AG08396 (cell line): ENCODE results near the gene PLXNA4.
"Not testable (repeated sequence)": the region's sequence is repeated elsewhere in the genome, so short reads cannot be mapped to it uniquely, and the experiment has no call there.

Experiments
- DNase-seq: peaks from one replicate; pipeline ENCODE4 v3.0.0; 2012; ENCODE audit warnings: low spot score, mixed read lengths

The PLXNA4 gene

DNA sequence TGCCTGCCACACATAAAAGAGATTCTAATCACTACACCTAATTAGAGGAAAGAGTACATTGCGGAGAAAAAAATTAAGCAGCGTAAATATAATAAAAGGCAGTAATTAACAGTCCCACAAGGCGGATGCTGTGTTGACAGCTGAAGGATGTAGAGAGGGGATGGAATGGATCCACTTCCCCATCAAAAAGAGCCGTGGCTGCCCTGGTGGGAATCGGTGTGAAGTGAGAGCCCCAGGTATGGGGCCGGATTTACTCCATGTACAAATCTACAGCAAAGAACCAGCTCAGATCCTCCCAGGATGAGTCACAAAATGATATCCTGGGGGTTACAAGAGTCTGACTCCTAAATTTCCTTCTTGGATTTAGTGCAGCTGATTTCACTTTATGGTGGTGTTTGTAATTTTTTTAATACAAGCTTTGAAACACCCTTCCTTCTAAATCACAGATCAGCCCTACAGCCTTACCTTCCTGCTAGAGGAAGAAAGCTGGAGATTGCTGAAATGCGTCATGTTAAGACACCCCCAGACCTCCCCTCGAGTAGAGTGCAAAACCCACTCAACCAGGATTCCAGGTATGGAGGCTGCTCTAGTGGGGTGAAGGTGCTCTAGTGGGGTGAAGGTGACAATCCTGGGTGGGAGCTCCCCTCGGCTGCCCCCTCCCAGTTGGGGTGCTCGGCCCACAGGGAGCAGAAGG, 398.4 kb downstream of the PLXNA4 start:
- no peak for DNase-seq

- no peak for DNase-seq
These were observed 399.6 kb downstream of the PLXNA4 start for GRCh38 chr7:132176719-132177118.

DNA sequence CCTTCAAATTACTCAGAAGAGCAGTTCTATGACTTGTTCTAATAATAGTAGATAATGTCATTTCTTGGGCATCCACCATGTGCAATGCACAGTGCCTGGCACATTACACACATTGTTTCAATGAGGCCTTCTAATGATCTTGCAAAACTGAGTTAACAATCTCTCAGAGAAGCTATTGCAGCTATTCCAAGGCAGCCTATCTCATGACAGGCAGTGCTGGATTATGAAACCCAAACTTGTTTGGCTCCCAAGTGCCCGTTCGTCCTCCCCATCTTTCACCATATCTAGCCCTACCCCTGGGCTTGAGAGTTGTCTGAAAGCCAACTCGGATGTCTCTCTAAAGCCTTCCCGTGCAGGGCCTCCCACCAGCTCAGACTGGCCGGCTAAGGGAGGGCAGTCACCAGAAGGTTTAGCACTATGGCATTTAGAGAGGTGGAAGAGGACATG, 405.1 kb downstream of the PLXNA4 start:
- DNase-seq = no peak

GRCh38 chr7:132169730-132170129, 406.5 kb downstream of the PLXNA4 start:
- no peak for DNase-seq

DNA sequence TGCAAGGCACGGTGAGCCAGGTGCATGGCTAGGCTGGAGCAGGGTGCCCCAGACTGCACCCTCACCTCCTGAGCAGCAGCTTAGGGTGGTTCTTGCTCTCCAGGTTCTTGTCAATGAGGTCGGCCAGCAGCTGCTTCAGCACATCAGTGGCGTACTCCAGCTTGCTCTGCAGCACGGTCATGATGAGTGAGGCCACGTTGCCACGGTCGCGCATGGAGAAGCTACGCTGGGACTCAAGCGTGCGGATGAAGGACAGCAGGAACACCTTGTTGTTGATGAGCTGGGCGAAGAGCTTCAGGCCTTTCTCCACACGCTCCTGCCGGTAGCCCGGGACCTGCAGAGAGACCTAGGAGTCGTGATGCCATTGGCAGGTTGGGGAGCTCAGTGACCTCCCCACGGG, 408.0 kb downstream of the PLXNA4 start:
- no peak for DNase-seq

DNA sequence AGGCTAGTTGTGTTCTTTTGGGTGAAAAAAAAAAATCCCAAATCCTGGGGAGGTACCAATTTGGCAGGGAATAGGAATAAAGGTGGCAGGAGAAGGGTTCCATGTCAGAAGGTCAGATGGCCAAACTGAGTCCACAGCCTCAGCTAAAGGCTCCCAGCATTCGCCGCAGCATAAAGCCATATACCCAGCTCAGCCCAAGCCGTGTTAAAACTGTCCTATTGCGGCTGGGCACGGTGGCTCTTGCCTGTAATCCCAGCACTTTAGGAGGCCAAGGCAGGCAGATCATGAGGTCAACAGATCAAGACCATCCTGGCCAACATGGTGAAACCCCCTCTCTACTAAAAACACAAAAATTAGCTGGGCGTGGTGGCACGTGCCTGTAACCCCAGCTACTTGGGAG, 410.6 kb downstream of the PLXNA4 start:
- DNase-seq = not testable (repeated sequence)

GRCh38 chr7:132164558-132165125, 411.6 kb downstream of the PLXNA4 start:
- DNase-seq = no peak

GRCh38 chr7:132162556-132163144, 413.6 kb downstream of the PLXNA4 start:
- DNase-seq = no peak

DNA sequence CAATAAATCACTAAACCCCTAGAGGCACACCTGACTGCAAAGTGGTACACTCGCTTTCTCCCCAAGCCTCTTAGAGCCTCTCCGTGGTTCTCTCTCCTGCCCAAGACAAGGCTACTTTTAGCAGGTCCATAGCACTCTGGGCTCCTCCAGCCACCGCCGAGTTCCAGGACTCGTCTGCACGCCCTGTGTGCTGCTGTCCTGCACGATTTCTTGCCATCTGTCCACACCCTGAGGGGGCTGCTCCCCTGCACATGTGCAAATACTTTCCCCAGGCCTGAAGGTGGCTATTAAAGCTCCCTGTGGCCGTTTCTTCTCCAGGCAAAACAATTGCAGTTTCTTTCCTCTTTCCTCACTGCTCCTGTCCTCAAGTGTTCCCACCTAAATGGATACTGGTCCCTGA, 414.3 kb downstream of the PLXNA4 start:
- DNase-seq = no peak

- DNase-seq = no peak
These were observed 414.7 kb downstream of the PLXNA4 start for GRCh38 chr7:132161533-132161915.

GRCh38 chr7:132160611-132161532, 415.4 kb downstream of the PLXNA4 start:
- no peak for DNase-seq

DNA sequence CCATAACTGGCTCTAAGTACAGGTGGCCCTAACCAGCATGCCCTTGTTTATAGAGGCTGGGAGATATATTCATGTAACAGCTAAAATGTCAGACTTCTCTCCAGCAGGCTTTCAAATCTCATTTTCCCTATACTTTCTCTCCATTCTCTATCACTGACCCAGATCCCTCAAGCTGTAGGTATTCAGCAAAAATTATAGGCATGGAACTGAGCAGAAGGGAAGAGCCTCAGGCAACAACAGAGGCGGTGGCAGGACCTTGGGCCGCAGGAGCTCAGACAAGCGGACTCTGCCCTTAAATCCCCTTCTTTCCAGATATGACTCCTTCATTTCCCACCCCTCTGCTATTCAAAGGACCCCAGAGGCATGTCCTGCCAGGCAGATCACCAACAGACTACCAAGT, 417.4 kb downstream of the PLXNA4 start:
- no peak for DNase-seq

DNA sequence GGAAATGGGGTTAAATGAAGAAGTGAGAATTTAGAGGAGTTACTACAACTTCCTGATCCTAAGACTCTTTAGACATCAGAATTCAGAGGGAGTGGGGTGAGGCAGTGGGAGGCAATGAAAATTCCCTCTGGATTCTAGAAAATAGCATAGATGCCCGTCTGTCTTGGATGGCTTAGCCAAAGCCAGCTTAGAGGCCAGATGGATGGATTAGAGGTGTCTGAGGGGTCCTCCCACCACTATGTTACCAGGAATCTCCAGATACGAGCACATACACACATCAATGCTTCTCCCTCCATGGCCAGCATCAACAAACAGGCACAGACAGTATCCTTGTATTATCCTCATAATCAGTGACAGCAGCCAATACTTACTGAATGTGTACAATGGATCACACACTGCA, 418.1 kb downstream of the PLXNA4 start:
- DNase-seq = no peak

GRCh38 chr7:132155715-132156114, 420.6 kb downstream of the PLXNA4 start:
- DNase-seq = no peak

DNA sequence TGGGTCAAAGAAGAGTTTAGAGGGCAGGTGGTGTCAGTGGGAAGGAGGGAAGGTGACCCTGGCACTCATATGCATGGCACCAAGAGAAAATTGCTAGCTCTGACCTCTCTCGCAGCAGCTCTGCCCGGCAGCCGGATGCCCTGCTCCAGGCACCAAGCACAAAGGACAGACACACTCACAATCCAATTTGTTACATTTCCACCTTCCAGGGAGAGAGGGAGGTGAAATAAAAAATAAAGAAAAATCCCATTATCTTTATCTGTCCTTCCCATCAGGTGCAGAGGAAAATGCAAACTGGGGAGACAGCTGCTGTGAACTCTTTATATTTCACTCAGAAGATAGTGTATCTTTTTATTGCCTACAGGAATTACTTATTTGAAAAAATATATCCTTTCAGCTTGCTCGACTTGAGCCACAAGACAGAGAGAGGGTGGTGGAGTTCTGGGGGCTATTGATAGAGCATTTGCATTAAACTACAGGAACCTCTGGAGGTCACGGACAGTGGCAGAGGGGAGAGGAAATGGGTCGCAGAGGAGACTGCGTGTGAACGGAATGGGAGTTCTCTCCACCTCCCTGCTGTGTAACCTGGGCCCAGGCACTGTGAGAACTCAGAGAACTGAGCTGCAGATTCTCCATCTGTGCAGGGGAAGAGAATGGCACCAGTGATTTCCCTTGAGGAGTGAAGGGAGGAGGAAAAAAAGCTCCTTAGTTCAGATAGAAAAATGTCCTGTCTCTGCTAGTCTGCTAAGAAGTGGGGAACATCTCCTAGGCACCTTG, 421.4 kb downstream of the PLXNA4 start:
- no peak for DNase-seq

GRCh38 chr7:132154248-132154647, 422.0 kb downstream of the PLXNA4 start:
- DNase-seq = no peak

GRCh38 chr7:132152131-132152889, 424.0 kb downstream of the PLXNA4 start:
- DNase-seq = no peak

GRCh38 chr7:132150711-132151110, 425.6 kb downstream of the PLXNA4 start:
- DNase-seq = no peak

- DNase-seq = no peak
These were observed 426.6 kb downstream of the PLXNA4 start for GRCh38 chr7:132149436-132150304.

DNA sequence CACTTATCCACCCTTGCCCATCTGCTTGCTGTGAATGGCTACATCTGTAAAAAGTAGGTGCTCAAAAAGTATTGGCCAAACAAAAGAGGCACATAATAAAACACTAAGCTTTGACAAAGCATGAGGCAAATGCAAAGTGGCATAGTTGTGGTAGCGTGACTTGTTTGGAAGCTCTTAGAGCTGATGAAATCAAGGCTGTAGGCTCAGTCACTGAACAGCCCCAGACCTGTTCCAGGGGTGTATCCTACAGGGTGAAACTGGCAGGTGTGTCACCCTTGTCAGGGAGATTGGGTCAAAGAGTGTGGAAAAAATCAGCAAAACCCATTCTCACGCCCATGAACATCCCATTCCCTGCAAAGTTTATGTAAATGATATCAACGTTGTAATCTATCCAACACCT, 427.4 kb downstream of the PLXNA4 start:
- DNase-seq = no peak
